H4 (cell line): ENCODE results near the gene TBC1D32. TPM values are rescaled to one million over a fixed set of nuclear protein-coding genes. Genes with fewer than 3 reads are reported as not detected.
"Not testable (repeated sequence)": the region's sequence is repeated elsewhere in the genome, so short reads cannot be mapped to it uniquely, and the experiment has no call there.

ENCODE experiments used
- DNase-seq: peaks from one replicate; pipeline ENCODE4 v3.0.0-alpha.2; 2015; ENCODE audit warnings: low spot score
- total RNA-seq: library from RNA; depleted of rRNA; stranded (reverse); fragments of >200 nt; shearing (Covaris generic); gene quantifications from 2 replicates; pipeline ENCODE4 v1.2.3, GENCODE V29; 2014

The TBC1D32 gene
- total RNA-seq, 1 experiment from 2014 or later = 2.9 TPM

- DNase-seq = no peak
Measured at GRCh38 chr6:121216928-121217327, 117.4 kb downstream of the TBC1D32 start.

- not testable (repeated sequence) for DNase-seq
Measured at GRCh38 chr6:121213341-121213740, 120.9 kb downstream of the TBC1D32 start.

GRCh38 chr6:121210943-121211342 is 123.3 kb downstream of the TBC1D32 start:
- no peak for DNase-seq

- no peak for DNase-seq
Measured at GRCh38 chr6:121205569-121205968, 128.7 kb downstream of the TBC1D32 start.

- no peak for DNase-seq
Measured at GRCh38 chr6:121201105-121201504, 133.2 kb downstream of the TBC1D32 start.

GRCh38 chr6:121196042-121196441 is 138.2 kb downstream of the TBC1D32 start:
- DNase-seq = not testable (repeated sequence)

- DNase-seq = no peak
Measured at GRCh38 chr6:121190122-121190521, 144.2 kb downstream of the TBC1D32 start.

- DNase-seq = no peak
Measured at GRCh38 chr6:121188356-121188755, 145.9 kb downstream of the TBC1D32 start.

- no peak for DNase-seq
Measured at GRCh38 chr6:121187833-121188200, 146.5 kb downstream of the TBC1D32 start.

GRCh38 chr6:121187200-121187832 is 147.0 kb downstream of the TBC1D32 start:
- DNase-seq = no peak

- no peak for DNase-seq
Measured at GRCh38 chr6:121183742-121184141, 150.5 kb downstream of the TBC1D32 start.

GRCh38 chr6:121175827-121176226 is 158.5 kb downstream of the TBC1D32 start:
- DNase-seq = no peak

GRCh38 chr6:121172451-121172850 is 161.8 kb downstream of the TBC1D32 start:
- DNase-seq = not testable (repeated sequence)

- no peak for DNase-seq
Measured at GRCh38 chr6:121171879-121172278, 162.4 kb downstream of the TBC1D32 start.

- DNase-seq = no peak
Measured at GRCh38 chr6:121161886-121162285, 172.4 kb downstream of the TBC1D32 start.

GRCh38 chr6:121160276-121160675 is 174.0 kb downstream of the TBC1D32 start:
- no peak for DNase-seq

- no peak for DNase-seq
Measured at GRCh38 chr6:121158891-121159290, 175.4 kb downstream of the TBC1D32 start.

GRCh38 chr6:121158438-121158837 is 175.8 kb downstream of the TBC1D32 start:
- no peak for DNase-seq

- DNase-seq = no peak
Measured at GRCh38 chr6:121157906-121158305, 176.4 kb downstream of the TBC1D32 start.

- no peak for DNase-seq
Measured at GRCh38 chr6:121143476-121143875, 190.8 kb downstream of the TBC1D32 start.

GRCh38 chr6:121142093-121142492 is 192.2 kb downstream of the TBC1D32 start:
- DNase-seq = peak; percentile 18

GRCh38 chr6:121135425-121135824 is 198.9 kb downstream of the TBC1D32 start:
- DNase-seq = no peak

- DNase-seq = no peak
Measured at GRCh38 chr6:121134922-121135321, 199.4 kb downstream of the TBC1D32 start.

- DNase-seq = no peak
Measured at GRCh38 chr6:121124600-121124999, 209.7 kb downstream of the TBC1D32 start.
